GM13977 (cell line): ENCODE results near the gene MED6.

Source experiments
- DNase-seq: peaks from one replicate; pipeline ENCODE4 v3.0.0; 2012; ENCODE audit warnings: low spot score
- in situ Hi-C: fragments of 300-500 bp; cut with MboI; formaldehyde crosslinking; loops from one replicate; pipeline ENCODE4 v1.12.0; 2022; ENCODE audit warnings: low sequenced_read_pairs, low pct_unique_long_range_greater_than_20kb, mixed read lengths, inconsistent platforms; ENCODE audit not compliant: unreplicated experiment
- TF ChIP-seq, protein P1 (sequence below): IDR thresholded peaks from 2 replicates; pipeline ENCODE4 v1.5.1; 2012; ENCODE audit warnings: mild to moderate bottlenecking, control low read depth; ENCODE audit not compliant: insufficient read depth; ENCODE audit errors: extremely low read depth, missing control alignments

The MED6 gene

DNA sequence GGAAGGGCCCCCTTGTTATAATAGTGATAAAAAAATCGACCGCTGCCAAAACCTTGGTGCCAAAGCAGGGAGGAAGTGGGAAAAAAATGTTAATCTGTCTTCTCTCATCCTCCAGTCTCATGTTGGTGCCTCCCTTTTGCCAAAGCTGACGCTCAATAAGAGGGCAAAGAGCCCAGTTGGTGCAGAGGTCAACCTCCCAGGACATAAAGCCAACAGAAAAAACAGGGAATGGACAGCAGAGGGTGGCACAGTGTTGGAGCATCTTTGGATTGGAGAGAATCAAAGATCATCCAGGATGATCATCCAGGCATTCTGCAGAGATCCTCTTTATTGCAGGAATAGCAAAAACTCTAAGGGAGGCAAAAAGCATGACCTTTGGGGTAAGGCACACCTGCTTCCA lies 31.5 kb upstream of the MED6 start:
- no peak for DNase-seq
- TF ChIP-seq, protein P1, sequence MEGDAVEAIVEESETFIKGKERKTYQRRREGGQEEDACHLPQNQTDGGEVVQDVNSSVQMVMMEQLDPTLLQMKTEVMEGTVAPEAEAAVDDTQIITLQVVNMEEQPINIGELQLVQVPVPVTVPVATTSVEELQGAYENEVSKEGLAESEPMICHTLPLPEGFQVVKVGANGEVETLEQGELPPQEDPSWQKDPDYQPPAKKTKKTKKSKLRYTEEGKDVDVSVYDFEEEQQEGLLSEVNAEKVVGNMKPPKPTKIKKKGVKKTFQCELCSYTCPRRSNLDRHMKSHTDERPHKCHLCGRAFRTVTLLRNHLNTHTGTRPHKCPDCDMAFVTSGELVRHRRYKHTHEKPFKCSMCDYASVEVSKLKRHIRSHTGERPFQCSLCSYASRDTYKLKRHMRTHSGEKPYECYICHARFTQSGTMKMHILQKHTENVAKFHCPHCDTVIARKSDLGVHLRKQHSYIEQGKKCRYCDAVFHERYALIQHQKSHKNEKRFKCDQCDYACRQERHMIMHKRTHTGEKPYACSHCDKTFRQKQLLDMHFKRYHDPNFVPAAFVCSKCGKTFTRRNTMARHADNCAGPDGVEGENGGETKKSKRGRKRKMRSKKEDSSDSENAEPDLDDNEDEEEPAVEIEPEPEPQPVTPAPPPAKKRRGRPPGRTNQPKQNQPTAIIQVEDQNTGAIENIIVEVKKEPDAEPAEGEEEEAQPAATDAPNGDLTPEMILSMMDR, result no peak
- in situ Hi-C loops, result no loop called here

DNA sequence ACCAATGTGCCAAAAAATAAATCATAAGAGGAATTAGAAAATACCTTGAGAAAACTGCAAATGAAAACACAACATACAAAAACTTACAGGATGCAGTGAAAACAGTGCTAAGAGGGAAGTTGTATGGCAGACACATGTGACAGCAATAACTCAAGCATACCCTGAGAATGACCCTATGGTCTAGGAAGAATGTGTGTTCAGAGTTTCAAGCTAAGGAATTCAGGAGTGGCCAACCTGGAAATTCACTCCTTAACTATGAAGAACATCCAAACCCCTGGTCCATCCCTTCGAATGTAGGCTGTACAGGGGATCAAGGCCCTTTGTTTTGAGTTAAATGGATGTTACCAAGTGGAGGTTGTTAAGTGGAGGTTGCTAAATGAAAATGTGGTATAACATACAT lies 24.5 kb upstream of the MED6 start:
- in situ Hi-C loops, result loop anchor here (5.0 to 25.0 kb wide), 2 partner anchors 192 to 337 kb away; no protein-coding TSS in a partner anchor
- TF ChIP-seq, protein P1, result no peak
- no peak for DNase-seq

DNA sequence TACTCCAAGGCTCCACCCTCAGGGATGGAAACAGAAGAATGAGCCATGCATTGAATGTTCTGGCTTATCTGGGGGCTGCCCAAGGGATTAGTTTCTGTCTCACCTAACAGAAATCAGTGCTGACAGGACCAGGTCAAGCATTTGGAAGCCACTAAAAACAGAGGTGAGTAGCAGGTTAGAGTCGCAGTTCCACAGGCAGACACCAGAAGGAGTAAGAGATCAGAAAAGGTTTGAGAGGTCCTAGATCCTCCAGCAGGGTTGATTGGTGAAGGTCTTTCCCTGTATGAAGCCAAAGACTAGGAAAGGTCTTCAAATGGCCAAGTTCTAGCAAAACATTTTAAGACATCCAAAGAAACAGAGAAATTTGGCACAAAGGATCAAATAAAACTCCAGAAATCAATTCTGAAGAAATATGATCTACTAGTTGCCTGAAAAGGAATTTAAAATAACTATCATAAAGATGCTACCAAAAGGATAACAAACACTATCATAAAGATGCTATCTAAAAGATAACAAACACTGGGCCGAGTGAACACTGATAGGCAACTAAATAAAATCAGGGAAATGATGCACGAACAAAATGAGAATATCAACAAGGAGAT lies 21.8 kb upstream of the MED6 start:
- TF ChIP-seq, protein P1, result peak; percentile 85
- in situ Hi-C loops, result loop anchor here (5.0 to 25.0 kb wide), 2 partner anchors 195 to 340 kb away; no protein-coding TSS in a partner anchor
- DNase-seq, result peak; percentile 64

DNA sequence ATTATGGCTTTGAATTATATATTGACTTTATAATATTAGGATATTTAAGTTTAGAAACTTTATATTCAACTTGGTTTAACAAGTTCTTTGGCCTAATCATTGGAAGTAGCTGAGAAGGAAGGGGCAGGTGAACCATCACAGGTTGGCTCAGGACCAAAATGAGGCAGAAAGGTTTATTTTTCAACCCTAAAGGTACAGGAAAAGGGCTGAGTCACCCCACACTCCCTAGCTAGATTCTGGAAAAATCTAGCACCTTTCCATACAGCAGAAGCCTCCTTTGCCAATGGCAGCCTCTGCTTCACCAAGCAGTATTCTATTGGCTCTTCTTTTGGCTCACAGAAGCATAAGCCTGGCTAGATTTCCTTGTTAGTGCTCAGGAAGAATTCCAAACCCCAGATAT lies 19.3 kb upstream of the MED6 start:
- DNase-seq, result no peak
- in situ Hi-C loops, result loop anchor here (5.0 to 25.0 kb wide), 2 partner anchors 198 to 343 kb away; no protein-coding TSS in a partner anchor
- TF ChIP-seq, protein P1, result no peak

DNA sequence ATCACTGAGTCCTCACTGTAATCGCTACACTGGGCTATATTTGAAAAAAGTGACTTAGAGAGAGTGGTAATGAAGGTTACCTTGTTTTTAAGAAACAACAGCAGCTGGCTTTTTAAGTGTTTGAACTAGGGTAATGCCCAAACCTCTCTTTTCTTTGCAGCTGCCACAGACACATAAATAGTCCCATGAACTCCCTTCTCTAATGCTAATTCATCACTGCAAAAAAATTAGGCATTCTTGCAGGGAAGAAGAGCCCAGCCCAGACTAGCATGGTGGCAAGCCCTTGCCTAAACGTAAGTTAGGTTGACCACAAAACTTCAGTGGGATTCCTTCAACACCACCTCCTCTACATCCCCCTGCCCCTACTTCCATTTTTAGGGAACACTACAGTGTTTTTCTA lies 17.9 kb upstream of the MED6 start:
- in situ Hi-C loops, result loop anchor here (25.0 kb wide), 1 partner anchor 344 kb away; no protein-coding TSS in a partner anchor
- no peak for DNase-seq

DNA sequence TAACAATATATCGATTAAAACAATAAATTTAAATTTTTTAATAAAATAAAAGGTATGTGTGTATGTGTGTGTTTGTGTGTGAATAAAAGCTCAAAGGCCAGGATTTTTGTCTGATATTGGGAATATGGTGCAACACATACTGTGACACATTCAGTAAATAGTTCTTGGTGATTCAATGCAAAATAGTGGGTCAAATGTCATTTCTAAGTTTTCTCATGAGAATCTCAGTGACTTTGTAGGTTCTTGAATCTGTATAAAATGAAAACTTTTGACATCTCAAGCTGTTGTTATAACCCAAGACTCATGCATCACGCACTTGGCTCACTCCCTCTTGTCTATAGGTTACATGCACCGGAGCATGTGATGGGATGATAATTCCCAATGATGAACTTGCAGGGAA lies 16.2 kb upstream of the MED6 start:
- DNase-seq, result no peak
- in situ Hi-C loops, result loop anchor here (25.0 kb wide), 1 partner anchor 346 kb away; no protein-coding TSS in a partner anchor
- TF ChIP-seq, protein P1, result no peak

More for the DNA sequence above, 17.9 kb upstream of the MED6 start:
- TF ChIP-seq, protein P1, result no peak
